ENCODE results near the gene COTL1.
A peak's percentile ranks its signal among the peaks of the same experiment; 100 is the strongest.

- TF ChIP-seq CTCF (conservative IDR thresholded peaks at IDR 0.05; ENCODE audit: low read length) (0 out of 2 replicates have a peak, but pooled peaks have one; percentile 9), EZH2phosphoT487 (IDR thresholded peaks at IDR 0.05; ENCODE audit: borderline replicate concordance, low read depth, low read length) (no peak)
Measured at GRCh38 chr16:84617041-84617790, 662 bp downstream of the COTL1 start.

Measured in OCI-LY7 (cell line).